ENCODE data around the gene ADGRL3.

The ADGRL3 gene

DNA sequence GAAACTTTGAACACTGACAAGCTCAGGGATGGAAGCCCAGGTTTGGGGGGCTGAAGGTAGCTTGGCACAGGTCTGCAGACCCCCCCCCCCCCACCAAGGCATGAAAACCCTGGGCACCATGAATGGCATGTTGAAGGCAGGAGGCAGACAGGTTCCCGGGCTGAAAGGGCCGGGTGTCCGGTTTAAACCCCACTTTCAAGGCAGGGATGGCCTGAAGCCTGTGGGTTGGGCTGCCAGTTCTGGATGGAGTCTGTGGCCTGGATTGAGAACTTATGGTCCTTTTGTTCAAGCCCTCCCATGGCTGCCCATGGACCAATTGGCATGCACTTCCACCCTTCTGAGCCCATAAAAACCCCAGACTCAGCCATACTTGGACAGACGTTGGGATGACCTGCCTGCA, 616.9 kb downstream of the ADGRL3 start:
- H3K27ac ChIP-seq: no peak overlapping the region
- TF ChIP-seq ZFX (IDR thresholded peaks at IDR 0.05): no peak
- no peak for TF ChIP-seq CTCF (conservative IDR thresholded peaks at IDR 0.05)

DNA sequence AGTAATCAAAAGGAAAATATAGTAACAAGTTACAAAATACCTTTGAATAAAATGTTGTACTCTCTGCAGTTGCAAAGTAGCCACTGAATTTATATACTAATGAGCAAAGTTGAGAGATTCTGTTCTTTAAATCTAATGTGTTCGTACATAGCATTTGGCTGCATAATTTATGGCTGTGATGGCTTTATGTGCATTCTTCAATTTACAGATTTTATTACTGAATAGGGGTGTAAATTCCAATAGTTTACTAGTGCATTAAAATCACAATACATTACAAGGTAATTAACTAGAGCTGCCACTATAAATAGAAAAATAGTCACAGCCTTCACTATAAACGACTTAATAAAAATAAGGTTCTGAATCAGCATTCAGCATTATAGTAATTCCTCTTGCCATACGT, 620.0 kb downstream of the ADGRL3 start:
- no peak overlapping the region for H3K27ac ChIP-seq
- TF ChIP-seq ZFX (IDR thresholded peaks at IDR 0.05): no peak
- TF ChIP-seq CTCF (conservative IDR thresholded peaks at IDR 0.05): no peak

GRCh38 chr4:61824454-61824853, 624.3 kb downstream of the ADGRL3 start:
- H3K27ac ChIP-seq: no peak overlapping the region
- no peak for TF ChIP-seq ZFX (IDR thresholded peaks at IDR 0.05)
- TF ChIP-seq CTCF (conservative IDR thresholded peaks at IDR 0.05): no peak

DNA sequence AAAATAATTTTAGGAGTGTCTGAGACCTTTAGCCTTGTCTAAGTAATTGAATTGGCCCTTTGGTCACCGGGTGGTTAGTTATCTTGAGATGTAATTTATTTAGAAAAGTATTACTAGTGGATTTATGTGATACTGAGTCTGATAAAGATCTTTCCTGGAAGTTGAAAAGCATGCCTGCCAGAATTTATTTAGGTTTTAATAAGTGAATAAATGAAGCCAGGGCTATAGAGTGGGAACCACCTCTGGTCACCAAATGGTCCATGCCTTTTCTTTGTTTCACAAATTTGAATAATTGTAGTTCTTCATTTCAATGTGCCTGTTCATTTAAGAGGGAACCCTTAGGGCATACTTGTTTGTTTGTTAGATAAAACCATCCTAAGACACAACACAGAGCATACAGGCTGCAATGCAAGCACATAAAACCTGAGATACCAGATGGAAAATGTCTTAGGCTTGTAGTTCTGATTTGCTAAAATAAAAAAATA, 627.8 kb downstream of the ADGRL3 start:
- TF ChIP-seq ZFX (IDR thresholded peaks at IDR 0.05): no peak
- TF ChIP-seq CTCF (conservative IDR thresholded peaks at IDR 0.05): no peak
- H3K27ac ChIP-seq: no peak overlapping the region

- no peak for TF ChIP-seq CTCF (conservative IDR thresholded peaks at IDR 0.05)
- TF ChIP-seq ZFX (IDR thresholded peaks at IDR 0.05): no peak
- no peak overlapping the region for H3K27ac ChIP-seq
Measured at GRCh38 chr4:61828960-61829359, 628.8 kb downstream of the ADGRL3 start.

DNA sequence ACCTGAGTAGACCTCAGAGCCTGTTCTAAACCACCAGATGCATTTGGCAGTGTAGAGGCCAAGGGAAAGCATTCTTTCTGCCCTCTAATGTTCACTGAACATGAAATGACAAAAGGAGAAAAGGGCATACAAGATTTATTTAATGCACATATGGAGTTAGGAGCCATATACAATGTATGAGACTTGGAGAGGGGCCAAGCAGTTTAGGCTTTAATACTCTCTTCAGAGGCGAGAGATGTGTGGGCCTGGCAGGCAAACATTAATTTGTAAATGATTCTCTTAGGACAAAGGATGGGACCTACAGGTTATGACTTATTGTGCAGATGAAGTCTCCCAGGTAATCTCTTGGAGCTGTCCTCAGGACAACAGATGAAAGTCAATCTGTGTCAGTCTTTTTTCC, 631.9 kb downstream of the ADGRL3 start:
- H3K27ac ChIP-seq: no peak overlapping the region
- no peak for TF ChIP-seq ZFX (IDR thresholded peaks at IDR 0.05)
- no peak for TF ChIP-seq CTCF (conservative IDR thresholded peaks at IDR 0.05)

DNA sequence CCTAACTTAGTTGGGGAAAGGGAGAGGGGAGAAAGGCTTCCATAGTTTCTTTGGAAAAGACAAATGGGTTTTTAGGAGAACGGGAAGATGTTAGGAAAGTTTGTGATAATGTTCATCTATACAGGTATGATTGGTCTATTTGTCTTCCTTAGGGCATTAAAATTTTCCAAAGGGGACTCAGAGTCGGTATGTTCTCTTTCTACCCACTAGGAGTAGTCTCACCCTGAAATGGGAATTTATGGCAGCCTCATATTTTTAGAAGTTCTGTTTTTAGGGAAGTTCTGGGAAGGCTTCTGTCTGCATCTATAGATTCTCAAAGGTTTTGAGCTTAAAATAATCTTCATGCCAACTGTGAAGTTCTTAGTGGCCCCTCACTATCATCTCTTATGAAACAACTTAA, 637.3 kb downstream of the ADGRL3 start:
- no peak; the same call in 1 of the 2 replicates for TF ChIP-seq CTCF (conservative IDR thresholded peaks at IDR 0.05)
- no peak for TF ChIP-seq ZFX (IDR thresholded peaks at IDR 0.05)
- H3K27ac ChIP-seq: no peak overlapping the region
